Fibroblast of skin of right biceps (primary cell): Measurements from ENCODE around the gene SNAPC2.

Experiments used
- DNase-seq: peaks from one replicate; pipeline ENCODE4 v3.0.0-alpha.2; 2013

SNAPC2 gene

DNA sequence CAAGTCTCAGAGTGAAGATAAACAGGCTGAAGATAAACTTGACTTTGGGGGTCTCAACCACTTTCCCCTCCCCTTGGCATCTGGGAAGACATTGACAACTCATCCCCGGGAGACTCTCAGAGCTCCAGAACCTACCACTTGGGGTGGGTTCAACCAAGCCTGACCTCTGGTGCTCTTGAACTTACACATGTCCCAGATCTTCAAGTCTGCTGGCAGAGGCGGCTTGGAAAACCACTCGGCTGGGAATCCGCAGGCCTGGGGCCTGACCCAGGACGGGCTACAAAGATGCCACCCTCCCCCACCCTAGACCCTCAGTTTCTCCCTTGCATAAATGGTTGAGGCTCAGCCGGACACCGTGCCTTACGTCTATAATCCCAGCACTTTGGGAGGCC is 31.3 kb upstream of the SNAPC2 start:
- no peak for DNase-seq

DNA sequence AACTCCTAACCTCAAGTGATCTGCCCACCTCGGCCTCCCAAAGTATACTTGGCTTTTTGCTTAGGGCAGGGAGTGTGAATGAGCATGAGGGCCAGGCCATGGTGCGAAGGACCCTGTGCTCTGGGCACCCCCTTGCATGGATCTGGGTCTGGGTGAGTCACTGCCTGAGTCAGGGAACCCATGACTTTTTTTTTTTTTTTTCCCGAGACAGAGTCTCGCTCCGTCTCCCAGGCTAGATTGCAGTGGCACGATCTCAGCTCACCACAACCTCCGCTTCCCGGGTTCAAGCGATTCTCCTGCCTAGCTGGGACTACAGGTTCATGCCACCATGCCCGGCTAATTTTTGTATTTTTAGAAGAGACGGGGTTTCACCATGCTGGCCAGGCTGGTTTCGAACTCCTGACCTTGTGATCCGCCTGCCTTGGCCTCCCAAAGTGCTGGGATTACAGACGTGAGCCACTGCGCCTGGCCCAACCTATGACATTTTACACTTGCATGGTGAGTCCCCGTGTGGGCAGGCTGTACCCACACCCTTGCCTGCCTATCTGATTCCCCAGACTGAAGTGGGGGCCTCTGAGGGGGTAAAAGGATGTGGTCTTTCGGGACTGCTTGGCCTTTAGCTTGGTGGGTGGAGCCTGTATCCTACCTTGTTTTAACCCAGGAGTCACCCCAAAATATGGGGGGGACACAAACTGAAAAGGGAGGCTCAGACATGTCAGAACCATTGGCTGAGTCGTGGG is 26.6 kb upstream of the SNAPC2 start:
- DNase-seq = peak; percentile 52

- DNase-seq = no peak
Measured at GRCh38 chr19:7894612-7895309, 25.4 kb upstream of the SNAPC2 start.

- DNase-seq = no peak
Measured at GRCh38 chr19:7895565-7895964, 24.6 kb upstream of the SNAPC2 start.

GRCh38 chr19:7897292-7897691 is 22.8 kb upstream of the SNAPC2 start:
- no peak for DNase-seq

- DNase-seq = no peak
Measured at GRCh38 chr19:7898967-7899366, 21.2 kb upstream of the SNAPC2 start.

- DNase-seq = no peak
Measured at GRCh38 chr19:7899751-7900378, 20.3 kb upstream of the SNAPC2 start.

GRCh38 chr19:7900401-7900870 is 19.7 kb upstream of the SNAPC2 start:
- no peak for DNase-seq

GRCh38 chr19:7900931-7901330 is 19.2 kb upstream of the SNAPC2 start:
- no peak for DNase-seq

DNA sequence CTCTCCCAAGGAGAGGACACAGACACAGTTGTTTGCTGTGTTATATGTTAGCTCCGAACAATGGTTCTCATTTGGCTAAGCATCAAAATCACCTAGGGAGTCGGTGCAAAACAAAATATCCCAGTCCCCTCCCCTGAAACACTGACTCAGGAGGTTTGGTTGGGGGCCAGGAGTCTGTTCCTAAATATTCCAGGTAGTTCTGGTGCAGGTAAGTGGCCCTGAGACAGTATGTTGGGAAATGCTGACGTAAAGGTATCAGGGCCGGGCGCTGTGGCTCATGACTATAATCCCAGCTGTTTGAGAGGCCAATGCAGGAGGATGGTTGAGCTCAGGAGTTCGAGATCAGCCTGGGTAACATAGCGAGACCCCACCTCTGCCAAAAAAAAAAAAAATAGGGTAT is 18.8 kb upstream of the SNAPC2 start:
- no peak for DNase-seq

DNA sequence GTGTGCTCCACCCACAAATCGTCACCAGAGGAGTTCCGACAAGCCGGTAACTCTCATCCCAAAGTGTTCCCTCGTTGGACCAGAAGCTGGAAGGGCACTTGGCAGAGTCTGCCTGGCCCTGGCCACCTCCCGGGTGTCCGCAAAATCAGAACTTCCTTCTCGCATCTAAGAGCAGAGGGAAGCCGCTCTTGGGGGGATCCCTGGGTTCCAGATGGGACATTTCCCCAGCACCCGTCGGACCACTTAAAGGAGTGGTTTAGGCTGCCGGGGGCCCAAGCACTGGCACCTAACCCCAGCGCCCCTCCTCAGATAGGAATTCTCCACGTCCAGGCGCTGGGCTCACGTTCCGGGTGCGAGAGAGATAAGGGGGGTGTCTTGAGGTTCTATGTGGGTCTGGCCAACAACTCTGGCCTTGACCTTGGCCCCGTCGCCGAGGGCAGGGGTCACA is 17.3 kb upstream of the SNAPC2 start:
- DNase-seq = no peak

- DNase-seq = peak; percentile 98
Measured at GRCh38 chr19:7903244-7904073, 16.7 kb upstream of the SNAPC2 start, which contains the start of gene MAP2K7. TSS of gene MAP2K7 (plus strand) at chr19:7903877. CDS start at chr19:7903945, 68 bp downstream.

- DNase-seq = peak; percentile 28
Measured at GRCh38 chr19:7904074-7905020, 15.8 kb upstream of the SNAPC2 start.

DNA sequence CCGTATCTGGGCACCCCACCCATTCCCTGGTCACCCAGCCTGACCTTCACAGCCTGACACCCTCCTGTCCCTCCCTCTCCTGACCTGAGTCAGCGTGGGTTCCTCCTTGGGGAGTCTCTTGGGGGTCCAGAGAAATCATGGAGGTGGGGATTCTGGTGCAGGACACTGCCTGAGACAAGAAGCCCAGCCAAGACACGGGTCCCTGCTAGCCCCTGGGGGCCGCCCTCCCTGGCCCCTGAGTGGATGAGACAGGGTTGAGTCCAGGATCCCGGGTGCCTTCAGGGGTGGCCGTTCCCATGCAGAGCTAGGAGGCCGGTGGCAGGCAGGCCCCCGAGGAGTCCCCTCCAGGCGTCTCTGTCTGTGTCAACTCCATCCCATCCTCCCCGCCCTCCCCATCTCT is 14.9 kb upstream of the SNAPC2 start:
- no peak for DNase-seq

GRCh38 chr19:7905859-7906258 is 14.3 kb upstream of the SNAPC2 start:
- no peak for DNase-seq

GRCh38 chr19:7907122-7907521 is 13.0 kb upstream of the SNAPC2 start:
- DNase-seq = no peak

DNA sequence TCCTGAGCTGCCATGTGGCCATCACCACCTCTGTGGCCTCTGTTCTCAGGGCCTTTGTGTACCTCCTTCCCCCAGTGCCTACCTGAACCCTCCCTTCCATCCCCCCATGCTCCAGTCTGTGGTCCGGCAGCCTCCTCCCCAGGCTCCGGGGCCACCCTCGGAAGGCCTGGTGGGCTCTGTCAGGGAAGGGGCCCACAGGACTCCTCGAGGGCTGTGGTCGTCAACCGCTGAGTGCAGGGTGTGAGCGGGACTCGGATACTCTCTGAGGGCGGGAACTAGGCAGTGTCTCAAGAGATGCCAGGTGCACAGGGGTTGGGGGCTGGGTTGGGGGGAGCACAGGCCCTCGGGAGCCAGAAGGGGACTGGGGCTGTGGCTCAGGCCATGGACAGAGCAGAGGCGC is 12.6 kb upstream of the SNAPC2 start:
- no peak for DNase-seq

GRCh38 chr19:7908078-7908699 is 11.9 kb upstream of the SNAPC2 start:
- no peak for DNase-seq

DNA sequence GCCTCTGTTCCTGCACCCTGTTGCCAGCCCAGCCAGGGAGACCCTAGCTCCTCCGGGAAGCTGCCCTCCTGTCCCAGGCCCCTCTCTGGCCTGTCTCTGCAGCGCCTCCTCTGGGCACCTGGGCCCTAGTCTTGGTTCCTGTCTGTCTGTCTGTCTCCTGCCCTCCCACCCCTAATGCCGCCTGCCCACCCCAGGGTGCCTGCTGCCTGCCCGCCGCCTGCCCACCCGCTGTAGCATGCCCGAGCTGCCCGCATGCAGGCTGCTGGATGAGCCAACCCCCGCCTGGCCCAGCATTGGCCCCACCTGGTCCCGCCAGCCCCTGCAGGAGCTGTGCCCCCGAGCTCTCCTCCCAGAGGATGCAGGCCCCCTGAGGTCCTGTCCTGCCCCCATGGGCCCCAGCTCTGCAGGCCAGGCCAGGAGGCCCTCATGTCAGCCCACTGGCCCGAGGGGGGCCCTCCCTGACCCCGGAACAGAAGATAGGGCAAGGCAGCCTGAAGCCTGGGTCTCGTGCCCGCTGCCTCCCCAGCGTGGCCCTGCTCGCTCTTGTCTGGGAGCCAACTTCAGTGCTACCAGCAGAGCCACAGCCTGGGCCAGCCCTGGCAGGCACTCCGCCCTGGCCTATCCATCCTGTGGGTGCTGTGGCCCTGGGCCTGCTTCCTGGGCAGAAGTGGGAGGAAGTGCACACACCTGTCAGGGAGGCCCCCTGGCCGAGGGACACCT is 11.2 kb upstream of the SNAPC2 start:
- no peak for DNase-seq

DNA sequence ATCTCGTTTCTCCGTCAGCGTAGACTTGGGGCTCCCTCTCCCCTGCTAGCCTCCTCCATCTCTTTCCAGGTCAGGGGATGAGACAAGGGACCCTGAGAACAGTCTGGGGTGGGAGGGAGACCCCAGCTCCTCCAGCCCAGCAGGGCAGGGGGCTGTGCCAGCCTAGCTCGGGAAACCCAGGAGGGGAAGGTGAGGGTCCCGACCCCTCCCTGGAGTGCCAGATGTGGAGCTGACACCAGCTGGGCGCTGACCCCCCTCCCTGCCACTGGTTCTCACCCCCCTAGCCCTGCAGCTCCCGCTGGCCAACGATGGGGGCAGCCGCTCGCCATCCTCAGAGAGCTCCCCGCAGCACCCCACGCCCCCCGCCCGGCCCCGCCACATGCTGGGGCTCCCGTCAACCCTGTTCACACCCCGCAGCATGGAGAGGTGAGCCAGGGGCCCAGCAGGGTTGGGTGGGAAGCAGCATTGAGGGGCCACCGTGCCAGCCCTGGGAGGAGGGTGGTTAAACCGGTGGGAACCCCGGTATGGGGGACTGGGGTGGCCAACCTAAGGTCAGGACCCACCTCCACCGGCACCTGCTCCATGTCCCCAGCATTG is 10.6 kb upstream of the SNAPC2 start:
- no peak for DNase-seq
